Superior temporal gyrus (tissue), 1 donor: ENCODE results near the gene XPO4.
A peak's percentile ranks its signal among the peaks of the same experiment; 100 is the strongest.

Source experiments
- DNase-seq: peaks from one replicate; pipeline ENCODE4 v3.0.0-alpha.2; 2016; ENCODE audit errors: extremely low spot score

The XPO4 gene

DNA sequence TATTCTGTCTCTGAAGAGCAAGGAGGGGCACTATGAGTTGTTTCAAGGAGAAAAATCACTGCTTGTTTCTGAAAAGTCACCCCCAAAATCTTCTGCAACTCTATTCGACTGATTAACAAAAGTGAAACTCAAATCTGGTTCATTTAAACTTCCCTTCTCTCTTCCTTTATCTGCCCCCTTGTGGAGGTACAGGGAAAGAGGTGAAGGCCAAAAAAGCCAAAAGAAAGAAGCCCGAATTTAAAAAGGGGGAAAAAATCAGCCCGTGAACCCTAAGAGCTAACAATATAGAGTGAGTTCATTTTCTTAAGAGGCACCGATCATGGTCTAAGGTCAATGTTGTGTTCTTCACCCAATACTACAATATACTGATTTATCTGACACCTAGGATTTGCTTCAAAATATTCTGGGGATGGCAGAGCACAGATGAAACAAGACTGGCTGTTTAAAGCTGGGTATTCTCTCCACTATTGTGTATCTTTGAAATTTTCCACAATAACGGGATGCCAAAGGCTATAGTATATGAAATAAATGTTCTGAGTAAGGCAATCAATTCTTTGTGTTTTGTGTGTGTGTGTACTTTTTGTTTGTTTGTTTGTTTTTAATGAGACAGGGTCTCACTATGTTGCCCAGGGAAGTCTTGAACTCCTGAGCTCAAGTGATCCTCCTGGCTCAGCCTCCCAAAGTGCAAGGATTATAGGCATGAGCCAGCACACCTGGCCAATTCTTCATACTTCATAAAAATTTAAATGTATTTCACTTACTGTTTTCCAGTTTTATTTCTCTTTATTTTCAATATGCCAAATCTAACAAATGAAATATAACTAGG, 73.8 kb downstream of the XPO4 start:
- DNase-seq, result peak; percentile 87

DNA sequence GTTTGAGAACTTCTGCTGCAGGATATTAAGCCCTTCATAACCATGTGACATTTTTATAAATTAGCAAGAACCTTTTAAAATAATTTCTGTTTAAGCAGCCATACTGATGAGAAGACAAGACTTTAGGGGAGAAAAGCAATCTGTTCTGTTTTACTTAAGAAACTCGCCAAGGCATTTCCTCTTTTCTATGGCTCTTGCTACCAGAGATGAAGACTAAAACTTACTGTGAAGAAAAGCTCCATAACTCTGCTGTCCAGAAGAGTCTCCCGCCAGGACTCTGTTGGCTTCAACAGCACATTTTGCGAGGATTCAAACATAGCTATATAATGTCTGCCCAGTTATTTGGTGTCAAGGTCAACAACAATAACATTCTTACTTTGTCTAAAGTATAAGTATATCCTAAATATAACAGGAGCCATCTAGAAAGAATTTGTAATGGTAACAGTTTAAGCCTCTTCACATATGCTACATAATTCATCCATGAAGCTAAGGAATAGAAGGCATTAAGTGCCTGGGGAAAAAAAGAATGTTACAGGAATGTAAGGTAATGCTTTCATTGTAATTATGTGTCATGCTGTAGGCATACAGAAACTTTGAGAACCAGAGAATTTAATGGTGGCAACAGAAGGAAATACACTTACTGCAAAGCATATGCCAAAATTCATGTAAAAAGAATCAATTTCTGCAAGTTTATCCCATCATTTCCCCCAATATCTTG, 75.5 kb downstream of the XPO4 start:
- DNase-seq, result no peak

GRCh38 chr13:20826301-20826700, 76.2 kb downstream of the XPO4 start:
- DNase-seq, result no peak

- no peak for DNase-seq
Observed at GRCh38 chr13:20825477-20825875, 77.1 kb downstream of the XPO4 start.

DNA sequence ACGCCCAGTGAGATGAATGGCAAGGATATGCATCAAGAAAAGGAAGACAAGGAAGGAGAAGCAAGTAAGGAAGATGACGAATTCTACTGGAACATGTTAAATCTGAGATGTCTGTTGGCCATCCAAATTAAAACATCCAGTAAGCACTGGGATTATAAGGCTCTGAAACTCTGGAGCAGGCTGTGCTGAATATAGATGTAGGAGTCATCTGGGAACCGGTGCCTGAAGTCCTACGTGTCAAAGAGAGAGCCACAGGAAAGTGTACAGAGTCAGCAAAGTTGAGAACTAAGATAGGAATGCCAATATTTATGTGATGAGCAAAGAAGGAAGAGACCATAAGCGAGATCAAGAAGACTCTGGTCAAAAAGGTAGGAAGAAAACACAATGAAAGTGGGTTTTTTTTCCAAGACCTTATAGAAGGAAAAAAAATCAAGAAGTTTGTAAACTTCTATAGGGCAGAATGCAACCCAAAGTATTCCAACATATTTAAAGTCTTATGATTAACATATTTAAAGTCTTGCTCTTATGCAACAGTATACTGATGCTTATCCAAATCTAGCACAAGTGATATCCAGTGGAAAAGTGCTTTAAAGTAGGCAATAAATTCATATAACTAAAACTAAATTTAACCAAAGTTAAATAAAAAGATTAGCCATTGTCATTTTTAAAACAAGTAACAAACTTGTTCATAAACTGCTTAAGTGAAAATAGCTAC, 77.6 kb downstream of the XPO4 start:
- DNase-seq, result no peak

GRCh38 chr13:20823071-20823470, 79.5 kb downstream of the XPO4 start:
- DNase-seq, result no peak

DNA sequence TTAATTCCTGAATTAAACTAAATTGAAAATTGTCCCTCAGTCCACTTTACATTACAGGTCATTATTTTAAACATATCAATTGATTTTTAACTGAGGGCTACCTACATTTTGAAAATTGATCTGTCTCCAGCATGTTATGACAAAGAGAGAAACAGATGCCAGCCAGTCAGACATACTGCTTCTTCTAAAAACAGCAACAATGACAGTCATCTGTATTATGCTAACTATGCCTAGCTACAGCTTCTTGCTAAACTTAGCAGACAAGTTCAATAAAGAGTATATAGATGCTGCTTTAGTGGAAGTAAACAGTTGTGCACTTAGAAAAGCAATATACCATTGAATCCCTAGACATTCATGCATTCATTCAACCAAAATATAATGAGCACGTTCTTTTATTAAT, 80.1 kb downstream of the XPO4 start:
- DNase-seq, result no peak

DNA sequence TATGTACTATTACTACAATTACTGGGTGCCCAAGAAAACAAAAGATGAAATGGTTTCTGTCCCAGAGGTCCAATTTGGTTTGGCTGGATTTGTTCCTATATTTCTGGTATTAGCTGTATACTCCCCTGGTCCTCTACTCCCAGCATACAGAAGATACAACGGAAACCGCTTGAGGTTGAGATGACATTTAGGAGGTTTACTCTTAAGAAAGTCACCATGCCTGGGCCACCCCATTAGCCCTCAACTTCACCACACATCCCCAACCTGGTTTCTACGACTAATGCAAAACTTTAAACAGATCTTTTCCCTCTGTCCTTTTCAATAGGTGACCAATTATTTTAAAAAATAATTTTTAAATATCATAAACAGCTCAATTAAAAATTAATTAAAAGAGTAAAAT, 82.8 kb downstream of the XPO4 start:
- DNase-seq, result no peak

DNA sequence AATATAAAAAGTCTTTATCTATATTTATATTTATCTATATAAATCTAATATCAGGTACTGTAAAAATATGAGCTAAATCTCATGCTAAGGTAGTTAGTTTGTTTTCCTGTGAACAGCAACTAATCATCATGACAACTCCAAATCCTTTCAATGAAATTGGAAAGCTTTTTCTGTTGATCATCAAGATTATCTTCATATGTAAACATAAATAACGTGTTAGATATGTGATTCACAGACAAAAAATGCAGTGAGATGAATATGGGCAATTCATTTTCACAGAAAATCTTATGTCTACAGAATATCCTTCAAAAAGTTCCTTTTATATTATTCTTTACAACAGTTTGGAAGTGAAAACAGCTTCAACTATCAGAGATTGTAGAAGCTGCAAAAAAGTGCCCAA, 87.1 kb downstream of the XPO4 start:
- no peak for DNase-seq

- no peak for DNase-seq
Observed at GRCh38 chr13:20814224-20814910, 88.2 kb downstream of the XPO4 start.

GRCh38 chr13:20812890-20813289, 89.7 kb downstream of the XPO4 start:
- DNase-seq, result no peak

DNA sequence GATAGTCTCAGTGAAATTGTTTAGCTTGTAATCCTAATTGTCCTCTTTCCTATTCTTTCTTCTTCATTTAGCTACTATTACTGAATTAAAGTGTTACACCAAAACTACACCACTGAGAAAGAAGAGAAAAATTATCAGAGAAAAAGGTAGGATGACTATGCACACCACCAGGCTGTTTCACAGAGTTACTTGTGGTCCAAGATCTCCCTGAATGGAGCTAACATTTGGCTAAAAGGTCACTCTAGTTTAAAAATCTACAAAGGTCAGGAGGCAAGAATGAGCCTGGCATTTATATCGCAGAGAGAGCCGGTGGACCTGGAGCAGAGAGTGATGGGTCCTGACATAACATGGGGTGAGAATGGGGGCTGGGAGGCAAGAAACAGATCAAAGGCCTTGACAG, 91.7 kb downstream of the XPO4 start:
- no peak for DNase-seq

GRCh38 chr13:20808874-20809273, 93.7 kb downstream of the XPO4 start:
- no peak for DNase-seq

- DNase-seq, result no peak
Observed at GRCh38 chr13:20803180-20803965, 99.2 kb downstream of the XPO4 start.

DNA sequence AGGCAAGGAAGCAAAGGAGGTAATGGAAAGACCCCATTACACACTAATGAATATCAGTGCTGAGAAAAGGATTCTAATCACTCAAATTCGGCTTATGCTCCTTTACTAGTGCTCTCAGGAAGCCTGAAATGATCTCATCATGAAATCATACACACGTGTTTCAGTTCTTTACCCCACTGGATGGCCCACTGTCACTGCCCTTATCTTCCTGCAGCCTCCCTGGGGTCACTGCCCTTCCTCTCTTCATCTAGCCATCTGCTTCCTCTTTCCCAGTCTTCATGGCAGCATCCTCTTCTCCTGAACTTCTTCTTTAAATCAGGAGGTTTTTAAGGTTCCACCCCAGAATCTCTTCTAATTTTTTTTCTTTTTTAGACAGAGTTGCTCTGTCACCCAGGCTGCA, 100.8 kb downstream of the XPO4 start:
- no peak for DNase-seq

DNA sequence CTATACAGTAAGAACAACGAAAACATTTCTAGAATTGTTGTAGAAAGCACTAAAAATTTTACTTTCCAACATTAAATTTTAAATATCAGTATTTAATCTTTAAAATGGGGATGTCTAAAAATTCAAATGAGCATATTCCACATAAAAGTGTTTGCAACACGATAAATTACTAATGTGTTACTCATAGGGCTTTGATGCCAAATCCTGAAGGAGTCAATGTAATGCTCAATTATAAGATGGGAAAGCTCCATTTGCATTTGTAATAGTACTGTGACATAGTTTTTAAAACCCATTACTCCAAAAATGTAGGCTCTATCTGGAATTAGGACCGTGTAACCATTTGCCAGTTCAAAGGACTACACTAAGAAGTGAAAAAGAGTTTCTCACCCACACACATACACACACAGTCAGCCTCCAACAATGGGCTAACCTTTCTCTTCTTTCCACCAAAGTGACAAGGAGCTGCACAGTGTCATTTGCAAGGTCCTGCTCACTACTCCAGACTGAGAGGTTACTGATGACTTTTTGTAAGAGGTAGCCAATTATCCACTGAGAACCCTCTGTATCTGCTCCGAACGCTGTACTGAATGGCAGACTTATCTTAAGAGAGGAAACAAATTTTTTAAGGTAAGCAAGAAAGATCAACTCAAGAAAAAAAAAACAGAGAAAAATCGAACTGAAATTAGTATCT, 102.7 kb downstream of the XPO4 start:
- DNase-seq, result no peak

DNA sequence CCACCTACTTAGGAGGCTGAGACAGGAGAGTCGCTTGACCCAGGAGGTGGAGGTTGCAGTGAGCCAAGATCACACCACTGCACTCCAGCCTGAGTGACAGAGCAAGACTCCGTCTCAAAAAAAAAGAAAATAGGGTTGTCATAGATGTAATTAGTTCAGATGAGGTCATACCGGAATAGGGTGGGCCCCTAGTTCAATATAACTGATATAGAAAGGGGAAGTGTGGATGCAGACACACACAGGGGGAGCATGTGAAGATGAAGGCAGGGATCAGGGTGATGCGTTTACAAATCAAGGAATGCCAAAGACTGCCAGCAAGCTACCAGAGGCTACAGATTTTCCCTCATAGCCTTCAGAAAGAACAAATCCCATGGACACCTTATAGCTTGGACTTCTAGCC, 104.5 kb downstream of the XPO4 start:
- no peak for DNase-seq

GRCh38 chr13:20796791-20797508, 105.6 kb downstream of the XPO4 start:
- no peak for DNase-seq

- no peak for DNase-seq
Observed at GRCh38 chr13:20789665-20790064, 112.9 kb downstream of the XPO4 start.

- no peak for DNase-seq
Observed at GRCh38 chr13:20788312-20788711, 114.2 kb downstream of the XPO4 start.
